K562 treated with DMSO at 1 percent for 4 hours (cell line): Measurements from ENCODE around the gene LRRFIP1. TPM values are rescaled to one million over a fixed set of nuclear protein-coding genes. Genes with fewer than 3 reads are reported as not detected.

Source experiments
- total RNA-seq: library from RNA; unstranded; fragments of 300-600 nt; gene quantifications from 2 replicates; pipeline ENCODE4 v1.2.3, GENCODE V29; 2022; ENCODE audit not compliant: insufficient read depth

The LRRFIP1 gene
- 14.3 and 17.7 TPM in 2 replicates for total RNA-seq

GRCh38 chr2:237627441-237628246 lies at the start of gene LRRFIP1:
TSS of gene LRRFIP1 (plus strand) at chr2:237627587. CDS start at chr2:237627645, 58 bp downstream.

GRCh38 chr2:237590272-237591140 lies 36.9 kb upstream of the LRRFIP1 start, which contains the start of gene RAB17:
TSS of gene RAB17 (minus strand) at chr2:237590734. CDS start at chr2:237586154, 4,580 bp downstream.

DNA sequence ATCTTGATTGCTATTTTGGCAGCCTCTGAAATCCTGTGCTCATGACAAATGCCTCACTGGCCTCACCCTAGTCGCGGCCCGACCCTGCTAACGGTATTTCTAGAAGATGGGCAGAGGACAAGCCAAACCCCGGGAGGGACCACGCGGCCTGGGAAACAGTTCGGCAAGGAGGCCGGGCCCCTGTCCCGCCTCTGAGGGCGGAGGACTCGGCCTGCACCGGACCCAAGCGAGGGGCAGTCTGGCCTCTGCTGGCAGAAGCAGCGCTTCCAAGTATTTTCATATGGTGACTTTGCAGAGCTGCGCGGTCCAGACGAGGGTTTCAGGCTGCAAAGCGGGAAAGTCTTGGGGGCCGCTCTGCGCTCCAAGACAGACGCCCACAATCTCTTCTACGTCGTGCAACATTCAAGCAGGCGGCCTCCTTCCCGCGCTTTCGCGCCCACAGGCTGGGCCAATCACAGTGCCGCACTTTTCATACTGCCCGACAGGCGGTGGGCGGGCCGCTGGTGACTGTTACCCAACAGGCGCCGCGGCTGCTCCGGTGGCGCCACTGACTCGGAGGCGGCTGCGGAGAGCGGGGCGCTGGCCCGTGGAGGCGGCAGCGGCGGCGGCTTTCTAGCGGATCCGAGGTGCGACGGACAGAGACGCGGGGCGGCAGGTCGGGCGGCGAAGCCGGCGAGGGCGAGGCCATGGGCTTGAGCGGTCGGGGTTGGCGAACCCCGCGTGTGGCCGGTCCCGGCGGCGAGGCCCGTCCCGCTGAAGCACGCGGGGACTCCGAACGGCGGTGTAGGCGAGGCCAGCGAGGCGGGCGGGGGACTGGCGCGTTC lies 171.1 kb downstream of the LRRFIP1 start, which contains the start of gene RBM44:
Gene RBM44 (plus strand): TSS at position 544 of the 824 bp plus-strand sequence. CDS start 14,831 bp downstream, outside the sequence.

Other genes with a start within 250 kb of the LRRFIP1 start
- 32.9 and 38.2 TPM in 2 replicates for gene COL6A3, start 213.4 kb upstream of the LRRFIP1 start, total RNA-seq
- gene MLPH, start 140.3 kb upstream of the LRRFIP1 start, total RNA-seq: not detected in 2 replicates
- not detected in 2 replicates for gene PRLH, start 61.0 kb upstream of the LRRFIP1 start, total RNA-seq
- not detected in 2 replicates for gene RAB17, start 36.9 kb upstream of the LRRFIP1 start, total RNA-seq
- 0.30 TPM in 1 of 2 replicates, not detected in the other for gene RBM44, start 171.2 kb downstream of the LRRFIP1 start, total RNA-seq
- gene RAMP1, start 232.0 kb downstream of the LRRFIP1 start, total RNA-seq: not detected in 2 replicates